CD14-positive monocyte (primary cell): ENCODE results near the gene TMEM242. TPM values are rescaled to one million over a fixed set of nuclear protein-coding genes. Genes with fewer than 3 reads are reported as not detected.
A peak's percentile ranks its signal among the peaks of the same experiment; 100 is the strongest.

Experiments used
- DNase-seq, 3 donors: peaks; one replicate each; pipeline ENCODE4 v3.0.0-alpha.2; 2011 to 2022
- H2AFZ ChIP-seq: 2 replicates; pipeline ENCODE4 v1.6.0; 2012; ENCODE audit warnings: mild to moderate bottlenecking, low read depth, low read length, inconsistent platforms; ENCODE audit not compliant: insufficient read depth, poor library complexity, severe bottlenecking
- H3K27ac ChIP-seq, 2 donors: 1 replicate in 1 of 2; 2 replicates in 1 of 2; pipeline ENCODE4 v1.5.1; 2012 to 2013; ENCODE audit warnings: low read length in 2 of 2, control low read depth in 1 of 2, inconsistent platforms in 1 of 2, low read depth in 1 of 2, mild to moderate bottlenecking in 1 of 2
- H3K27me3 ChIP-seq, 2 donors: one replicate each; pipeline versions ENCODE4 v1.6.0 to v1.6.1; 2011 to 2013; ENCODE audit warnings: low read length in 2 of 2; ENCODE audit not compliant: control insufficient read depth in 2 of 2, insufficient read depth in 2 of 2
- H3K36me3 ChIP-seq, 2 donors: replicated peaks in 1 of 2; 1 replicate in 1 of 2; 2 replicates in 1 of 2; pipeline versions ENCODE4 v1.5.1 to v1.6.1; 2012 to 2013; ENCODE audit warnings: low read length in 2 of 2, control low read depth in 1 of 2, inconsistent platforms in 1 of 2, mild to moderate bottlenecking in 1 of 2; ENCODE audit not compliant: insufficient read depth in 2 of 2, control insufficient read depth in 1 of 2
- H3K4me1 ChIP-seq, 2 donors: 1 replicate in 1 of 2; 2 replicates in 1 of 2; pipeline versions ENCODE4 v1.5.1 to v1.6.1; 2012 to 2013; ENCODE audit warnings: low read length in 2 of 2, control low read depth in 1 of 2, inconsistent platforms in 1 of 2, mild to moderate bottlenecking in 1 of 2, moderate library complexity in 1 of 2; ENCODE audit not compliant: insufficient read depth in 2 of 2, control insufficient read depth in 1 of 2
- H3K4me2 ChIP-seq: replicated peaks from 2 replicates; pipeline ENCODE3; 2012; ENCODE audit warnings: low read length, moderate library complexity, mild to moderate bottlenecking; ENCODE audit not compliant: poor library complexity, severe bottlenecking; ENCODE audit errors: extremely low read depth
- H3K4me3 ChIP-seq, 3 experiments: fragments of 200-600 bp in 1 of 3; sonication (generic) in 1 of 3; replicated peaks in 1 of 3; 1 replicate in 2 of 3; 2 replicates in 1 of 3; pipeline ENCODE4 v1.5.1; 2011 to 2013; ENCODE audit warnings: low read length in 3 of 3, mild to moderate bottlenecking in 3 of 3, control low read depth in 2 of 3, low read depth in 2 of 3, inconsistent platforms in 1 of 3, moderate library complexity in 1 of 3
- H3K79me2 ChIP-seq: 2 replicates; pipeline ENCODE4 v1.6.0; 2012; ENCODE audit warnings: mild to moderate bottlenecking, control low read depth, inconsistent platforms, low read length, moderate library complexity; ENCODE audit not compliant: insufficient read depth
- H3K9ac ChIP-seq: 2 replicates; pipeline ENCODE4 v1.6.0; 2017; ENCODE audit warnings: low read length, mild to moderate bottlenecking; ENCODE audit not compliant: insufficient read depth, poor library complexity, severe bottlenecking
- H3K9me3 ChIP-seq, 2 donors: replicated peaks in 1 of 2; 1 replicate in 1 of 2; 2 replicates in 1 of 2; pipeline versions ENCODE4 v1.5.1 to v1.6.1; 2012 to 2013; ENCODE audit warnings: low read length in 2 of 2, control low read depth in 1 of 2; ENCODE audit not compliant: control insufficient read depth in 1 of 2, insufficient read depth in 1 of 2
- H4K20me1 ChIP-seq: 2 replicates; pipeline ENCODE4 v1.6.0; 2012; ENCODE audit warnings: mild to moderate bottlenecking, low read length, control low read depth, moderate library complexity; ENCODE audit not compliant: insufficient read depth
- H3K27ac Mint-ChIP-seq, 7 donors: one replicate each; pipeline ENCODE4 v1.8.0; 2020; ENCODE audit warnings: mild to moderate bottlenecking in 7 of 7, mixed read lengths in 7 of 7, moderate library complexity in 6 of 7, inconsistent platforms in 2 of 7
- H3K27me3 Mint-ChIP-seq, 3 donors: one replicate each; pipeline ENCODE4 v1.8.0; 2021 to 2022; ENCODE audit warnings: low read depth in 3 of 3, mild to moderate bottlenecking in 3 of 3, mixed read lengths in 3 of 3, moderate library complexity in 3 of 3, inconsistent platforms in 1 of 3
- H3K36me3 Mint-ChIP-seq, 2 donors: one replicate each; pipeline ENCODE4 v1.8.0; 2020; ENCODE audit warnings: mixed read lengths in 2 of 2, inconsistent platforms in 1 of 2, mild to moderate bottlenecking in 1 of 2
- H3K4me1 Mint-ChIP-seq: one replicate; pipeline ENCODE4 v1.8.0; 2020; ENCODE audit warnings: mild to moderate bottlenecking, mixed read lengths
- H3K4me3 Mint-ChIP-seq, 2 donors: one replicate each; pipeline ENCODE4 v1.8.0; 2020; ENCODE audit warnings: mild to moderate bottlenecking in 2 of 2, mixed read lengths in 2 of 2, moderate library complexity in 1 of 2
- H3K9me3 Mint-ChIP-seq, 7 donors: one replicate each; pipeline ENCODE4 v1.8.0; 2020 to 2022; ENCODE audit warnings: mixed read lengths in 7 of 7, mild to moderate bottlenecking in 6 of 7, moderate library complexity in 6 of 7, inconsistent platforms in 2 of 7
- WGBS: methylation state at CpG from one replicate; pipeline ENCODE4 v1.1.5; 2013; ENCODE audit warnings: missing lambda C conversion rate; ENCODE audit not compliant: insufficient coverage; 5-methylcytosine and 5-hydroxymethylcytosine counted together
- intact Hi-C, 2 donors: fragments of 100-400 bp; cut with micrococcal nuclease; formaldehyde crosslinking; loops; one replicate each; pipeline versions ENCODE4 v1.15.0 to v1.15.1; 2023
- polyA plus RNA-seq, 3 donors: library from polyadenylated mRNA; depleted of rRNA in 1 of 3; unstranded in 2 of 3; stranded (reverse) in 1 of 3; fragments of 300-500 nt in 2 of 3; fragments of >200 nt in 1 of 3; fragmentation: Illumina TruSeq in 2 of 3; gene quantifications; 1 replicate in 2 of 3; 2 replicates in 1 of 3; pipeline ENCODE4 v1.2.3, GENCODE V29; 2012 to 2021
- TF ChIP-seq, protein P1 (sequence below): fragments of 200-600 bp; IDR thresholded peaks from one replicate; pipeline ENCODE4 v1.8.0; 2022; ENCODE audit warnings: antibody characterized with exemption, mild to moderate bottlenecking

The TMEM242 gene
- polyA plus RNA-seq, 3 donors: 5.6 to 9.8 (median 8.3) TPM

DNA sequence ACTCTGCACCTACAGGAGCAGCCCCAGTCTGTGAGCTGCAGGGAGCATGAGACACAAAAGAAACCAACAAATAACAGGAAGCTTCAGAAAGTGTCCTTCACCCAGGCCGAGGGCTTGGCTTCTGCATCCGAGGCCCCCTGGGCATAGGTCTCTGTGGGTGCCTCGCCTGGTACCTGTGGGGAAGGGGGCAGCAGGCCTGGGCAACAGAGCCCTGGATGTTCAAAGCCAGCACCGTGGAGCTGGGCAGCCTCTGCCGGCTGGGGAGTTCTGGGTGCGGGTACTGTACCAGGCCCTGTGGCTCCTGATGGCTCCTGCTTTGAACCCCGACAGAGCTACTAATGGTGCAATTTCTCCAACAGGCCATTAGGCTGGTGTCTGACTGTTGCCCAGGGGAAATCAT, 55.7 kb downstream of the TMEM242 start:
- TF ChIP-seq, protein P1, sequence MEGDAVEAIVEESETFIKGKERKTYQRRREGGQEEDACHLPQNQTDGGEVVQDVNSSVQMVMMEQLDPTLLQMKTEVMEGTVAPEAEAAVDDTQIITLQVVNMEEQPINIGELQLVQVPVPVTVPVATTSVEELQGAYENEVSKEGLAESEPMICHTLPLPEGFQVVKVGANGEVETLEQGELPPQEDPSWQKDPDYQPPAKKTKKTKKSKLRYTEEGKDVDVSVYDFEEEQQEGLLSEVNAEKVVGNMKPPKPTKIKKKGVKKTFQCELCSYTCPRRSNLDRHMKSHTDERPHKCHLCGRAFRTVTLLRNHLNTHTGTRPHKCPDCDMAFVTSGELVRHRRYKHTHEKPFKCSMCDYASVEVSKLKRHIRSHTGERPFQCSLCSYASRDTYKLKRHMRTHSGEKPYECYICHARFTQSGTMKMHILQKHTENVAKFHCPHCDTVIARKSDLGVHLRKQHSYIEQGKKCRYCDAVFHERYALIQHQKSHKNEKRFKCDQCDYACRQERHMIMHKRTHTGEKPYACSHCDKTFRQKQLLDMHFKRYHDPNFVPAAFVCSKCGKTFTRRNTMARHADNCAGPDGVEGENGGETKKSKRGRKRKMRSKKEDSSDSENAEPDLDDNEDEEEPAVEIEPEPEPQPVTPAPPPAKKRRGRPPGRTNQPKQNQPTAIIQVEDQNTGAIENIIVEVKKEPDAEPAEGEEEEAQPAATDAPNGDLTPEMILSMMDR: no peak
- no peak overlapping the region for H3K4me2 ChIP-seq
- no peak for DNase-seq
- 90% methylated on average over 7 of the region's 7 CpGs for WGBS
- no peaks in the 10 kb centered on the region for H3K4me1 Mint-ChIP-seq
- no peak overlapping the region for H3K27ac ChIP-seq
- H3K79me2 ChIP-seq: no peaks in the 10 kb centered on the region
- H3K27ac Mint-ChIP-seq: peak overlapping the region in 1 of 7 donors; percentile 20
- H3K4me1 ChIP-seq: no peaks in the 10 kb centered on the region
- peaks cover 0 to 8% (median 6%) of the 10 kb centered on the region in 7 donors for H3K9me3 Mint-ChIP-seq
- H3K27me3 Mint-ChIP-seq: peaks cover 0 to 4% (median 3%) of the 10 kb centered on the region in 3 donors
- H3K4me3 Mint-ChIP-seq: no peak overlapping the region
- H4K20me1 ChIP-seq: no peaks in the 10 kb centered on the region
- intact Hi-C loops: no loop called here
- no peaks in the 10 kb centered on the region for H3K36me3 ChIP-seq
- no peaks in the 10 kb centered on the region for H3K27me3 ChIP-seq
- H2AFZ ChIP-seq: no peak overlapping the region
- H3K9me3 ChIP-seq: peaks cover 0 to 6% of the 10 kb centered on the region in 2 donors
- no peak overlapping the region for H3K4me3 ChIP-seq
- H3K9ac ChIP-seq: no peak overlapping the region
- no peaks in the 10 kb centered on the region for H3K36me3 Mint-ChIP-seq

- Mint-ChIP-seq H3K36me3 (no peaks in the 10 kb centered on the region), H3K9me3 (peaks cover 0 to 8% (median 6%) of the 10 kb centered on the region in 7 donors), H3K27ac (peak overlapping the region in 1 of 7 donors; percentile 20), H3K4me1 (no peaks in the 10 kb centered on the region), H3K4me3 (no peak overlapping the region), H3K27me3 (peaks cover 0 to 4% (median 3%) of the 10 kb centered on the region in 3 donors)
- H4K20me1 ChIP-seq: no peaks in the 10 kb centered on the region
- H3K27ac ChIP-seq: no peak overlapping the region
- intact Hi-C loops: no loop called here
- DNase-seq: no peak
- H3K4me2 ChIP-seq: no peak overlapping the region
- H3K4me3 ChIP-seq: no peak overlapping the region
- no peak overlapping the region for H2AFZ ChIP-seq
- 92% methylated on average over 15 of the region's 18 CpGs for WGBS
- peaks cover 0 to 6% of the 10 kb centered on the region in 2 donors for H3K9me3 ChIP-seq
- TF ChIP-seq, protein P1: no peak
- no peaks in the 10 kb centered on the region for H3K4me1 ChIP-seq
- H3K27me3 ChIP-seq: no peaks in the 10 kb centered on the region
- H3K79me2 ChIP-seq: no peaks in the 10 kb centered on the region
- H3K36me3 ChIP-seq: no peaks in the 10 kb centered on the region
- no peak overlapping the region for H3K9ac ChIP-seq
These were observed 56.2 kb downstream of the TMEM242 start for GRCh38 chr6:157267109-157267611.
